Measurements from ENCODE around the gene CDCP2.

GRCh38 chr1:54171016-54171415 is 18.2 kb upstream of the CDCP2 start:
- TF ChIP-seq POLR2AphosphoS5 (IDR thresholded peaks at IDR 0.05), result no peak
- TF ChIP-seq, protein P1, sequence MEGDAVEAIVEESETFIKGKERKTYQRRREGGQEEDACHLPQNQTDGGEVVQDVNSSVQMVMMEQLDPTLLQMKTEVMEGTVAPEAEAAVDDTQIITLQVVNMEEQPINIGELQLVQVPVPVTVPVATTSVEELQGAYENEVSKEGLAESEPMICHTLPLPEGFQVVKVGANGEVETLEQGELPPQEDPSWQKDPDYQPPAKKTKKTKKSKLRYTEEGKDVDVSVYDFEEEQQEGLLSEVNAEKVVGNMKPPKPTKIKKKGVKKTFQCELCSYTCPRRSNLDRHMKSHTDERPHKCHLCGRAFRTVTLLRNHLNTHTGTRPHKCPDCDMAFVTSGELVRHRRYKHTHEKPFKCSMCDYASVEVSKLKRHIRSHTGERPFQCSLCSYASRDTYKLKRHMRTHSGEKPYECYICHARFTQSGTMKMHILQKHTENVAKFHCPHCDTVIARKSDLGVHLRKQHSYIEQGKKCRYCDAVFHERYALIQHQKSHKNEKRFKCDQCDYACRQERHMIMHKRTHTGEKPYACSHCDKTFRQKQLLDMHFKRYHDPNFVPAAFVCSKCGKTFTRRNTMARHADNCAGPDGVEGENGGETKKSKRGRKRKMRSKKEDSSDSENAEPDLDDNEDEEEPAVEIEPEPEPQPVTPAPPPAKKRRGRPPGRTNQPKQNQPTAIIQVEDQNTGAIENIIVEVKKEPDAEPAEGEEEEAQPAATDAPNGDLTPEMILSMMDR (IDR thresholded peaks at IDR 0.05), result no peak
- TF ChIP-seq POLR2A (IDR thresholded peaks at IDR 0.05), result no peak
- no peak for TF ChIP-seq EP300 (IDR thresholded peaks at IDR 0.05)

All from sigmoid colon (tissue), 4 donors.